ENCODE measurements around the gene MYRFL. TPM values are rescaled to one million over a fixed set of nuclear protein-coding genes. Genes with fewer than 3 reads are reported as not detected.

The MYRFL gene
- total RNA-seq, 4 donors from 2014 or later = 0.27 to 3.3 (median 1.5) TPM

- no peak for DNase-seq (ENCODE audit: low spot score in 2 of 2)
- intact Hi-C loops (cut with DNase I; ENCODE audit: low total_unique reads) = no loop called here
- TF ChIP-seq CTCF (IDR thresholded peaks at IDR 0.05) (no peak), POLR2A (IDR thresholded peaks at IDR 0.05) (no peak)
- no peak overlapping the region for H3K4me3 ChIP-seq (ENCODE audit: low read depth, poor library complexity, severe bottlenecking)
- WGBS, 2 donors = 94 to 96% methylated on average over 13 of the region's 13 CpGs
These were observed 11.0 kb downstream of the MYRFL start for GRCh38 chr12:69836015-69836414.

GRCh38 chr12:69837191-69837590, 12.2 kb downstream of the MYRFL start:
- 91 to 95% methylated on average over 4 of the region's 4 CpGs for WGBS, 2 donors
- TF ChIP-seq CTCF (IDR thresholded peaks at IDR 0.05) (no peak), POLR2A (IDR thresholded peaks at IDR 0.05) (no peak)
- intact Hi-C loops (cut with DNase I; ENCODE audit: low total_unique reads) = no loop called here
- no peak for DNase-seq (ENCODE audit: low spot score in 2 of 2)
- H3K4me3 ChIP-seq (ENCODE audit: low read depth, poor library complexity, severe bottlenecking) = no peak overlapping the region

- no peak for DNase-seq (ENCODE audit: low spot score in 2 of 2)
- 78 to 83% methylated on average over 4 of the region's 4 CpGs for WGBS, 2 donors
- intact Hi-C loops (cut with DNase I; ENCODE audit: low total_unique reads) = no loop called here
These were observed 12.8 kb downstream of the MYRFL start for GRCh38 chr12:69837657-69838415.

GRCh38 chr12:69840727-69841126, 15.7 kb downstream of the MYRFL start:
- TF ChIP-seq POLR2A (IDR thresholded peaks at IDR 0.05) (no peak), CTCF (IDR thresholded peaks at IDR 0.05) (no peak)
- 42 to 49% methylated on average over 3 of the region's 3 CpGs for WGBS, 2 donors
- intact Hi-C loops (cut with DNase I; ENCODE audit: low total_unique reads) = no loop called here
- H3K4me3 ChIP-seq (ENCODE audit: low read depth, poor library complexity, severe bottlenecking) = no peak overlapping the region
- DNase-seq (ENCODE audit: low spot score in 2 of 2) = no peak

More at GRCh38 chr12:69837657-69838415, 12.8 kb downstream of the MYRFL start:
- no peak overlapping the region for H3K4me3 ChIP-seq (ENCODE audit: low read depth, poor library complexity, severe bottlenecking)
- TF ChIP-seq POLR2A (IDR thresholded peaks at IDR 0.05) (no peak), CTCF (IDR thresholded peaks at IDR 0.05) (no peak)

- WGBS, 2 donors = 59 to 83% methylated on average over 2 of the region's 2 CpGs
- intact Hi-C loops (cut with DNase I; ENCODE audit: low total_unique reads) = no loop called here
- no peak for TF ChIP-seq POLR2A (IDR thresholded peaks at IDR 0.05)
- TF ChIP-seq CTCF (IDR thresholded peaks at IDR 0.05) = no peak
- DNase-seq (ENCODE audit: low spot score in 2 of 2) = no peak
- H3K4me3 ChIP-seq (ENCODE audit: low read depth, poor library complexity, severe bottlenecking) = no peak overlapping the region
These were observed 18.6 kb downstream of the MYRFL start for GRCh38 chr12:69843608-69844007.

- intact Hi-C loops (cut with DNase I; ENCODE audit: low total_unique reads) = no loop called here
- 89 to 91% methylated on average over 7 of the region's 7 CpGs for WGBS, 2 donors
- no peak for TF ChIP-seq POLR2A (IDR thresholded peaks at IDR 0.05)
- no peak for TF ChIP-seq CTCF (IDR thresholded peaks at IDR 0.05)
- no peak for DNase-seq (ENCODE audit: low spot score in 2 of 2)
- no peak overlapping the region for H3K4me3 ChIP-seq (ENCODE audit: low read depth, poor library complexity, severe bottlenecking)
These were observed 19.4 kb downstream of the MYRFL start for GRCh38 chr12:69844416-69844815.

Data from lower leg skin (tissue), 4 donors.